ENCODE data around the gene NFATC3.

The NFATC3 gene

GRCh38 chr16:68066763-68067162, 18.4 kb upstream of the NFATC3 start:
- TF ChIP-seq CTCF (IDR thresholded peaks at IDR 0.05; ENCODE audit: insufficient read depth, low read depth, low read length, missing control alignments), result no peak
- no peak for DNase-seq (ENCODE audit: low read depth)
- no peak overlapping the region for H3K4me3 ChIP-seq (ENCODE audit: low read length)

GRCh38 chr16:68068926-68069325, 16.2 kb upstream of the NFATC3 start:
- no peak for DNase-seq (ENCODE audit: low read depth)
- H3K4me3 ChIP-seq (ENCODE audit: low read length), result no peak overlapping the region
- TF ChIP-seq CTCF (IDR thresholded peaks at IDR 0.05; ENCODE audit: insufficient read depth, low read depth, low read length, missing control alignments), result no peak

- DNase-seq (ENCODE audit: low read depth), result no peak
Measured at GRCh38 chr16:68069511-68070248, 15.5 kb upstream of the NFATC3 start.

GRCh38 chr16:68070249-68070730, 14.9 kb upstream of the NFATC3 start:
- no peak for DNase-seq (ENCODE audit: low read depth)
- H3K4me3 ChIP-seq (ENCODE audit: low read length), result no peak overlapping the region
- no peak for TF ChIP-seq CTCF (IDR thresholded peaks at IDR 0.05; ENCODE audit: insufficient read depth, low read depth, low read length, missing control alignments)

More at GRCh38 chr16:68069511-68070248, 15.5 kb upstream of the NFATC3 start:
- no peak for TF ChIP-seq CTCF (IDR thresholded peaks at IDR 0.05; ENCODE audit: insufficient read depth, low read depth, low read length, missing control alignments)
- no peak overlapping the region for H3K4me3 ChIP-seq (ENCODE audit: low read length)

GRCh38 chr16:68070806-68071517, 14.2 kb upstream of the NFATC3 start:
- DNase-seq (ENCODE audit: low read depth), result peak; percentile 23
- no peak for TF ChIP-seq CTCF (IDR thresholded peaks at IDR 0.05; ENCODE audit: insufficient read depth, low read depth, low read length, missing control alignments)
- H3K4me3 ChIP-seq (ENCODE audit: low read length), result no peak overlapping the region

- no peak overlapping the region for H3K4me3 ChIP-seq (ENCODE audit: low read length)
- no peak for DNase-seq (ENCODE audit: low read depth)
- TF ChIP-seq CTCF (IDR thresholded peaks at IDR 0.05; ENCODE audit: insufficient read depth, low read depth, low read length, missing control alignments), result no peak
Measured at GRCh38 chr16:68071518-68071901, 13.7 kb upstream of the NFATC3 start.

Measured in epithelial cell of esophagus (primary cell).